HFF-Myc (cell line): ENCODE data around the gene ITM2C.

Source experiments
- DNase-seq: peaks from one replicate; pipeline ENCODE4 v3.0.0-alpha.2; 2011; ENCODE audit warnings: low read depth; ENCODE audit errors: extremely low read depth
- H3K4me3 ChIP-seq: replicated peaks from 2 replicates; pipeline ENCODE4 v1.5.1; 2011; ENCODE audit warnings: low read depth, mild to moderate bottlenecking, control low read depth, low read length
- TF ChIP-seq, protein P1 (sequence below): IDR thresholded peaks from 2 replicates; pipeline ENCODE4 v1.5.1; 2012; ENCODE audit warnings: mild to moderate bottlenecking, low read depth, low read length, control low read depth; ENCODE audit errors: missing control alignments

The ITM2C gene

DNA sequence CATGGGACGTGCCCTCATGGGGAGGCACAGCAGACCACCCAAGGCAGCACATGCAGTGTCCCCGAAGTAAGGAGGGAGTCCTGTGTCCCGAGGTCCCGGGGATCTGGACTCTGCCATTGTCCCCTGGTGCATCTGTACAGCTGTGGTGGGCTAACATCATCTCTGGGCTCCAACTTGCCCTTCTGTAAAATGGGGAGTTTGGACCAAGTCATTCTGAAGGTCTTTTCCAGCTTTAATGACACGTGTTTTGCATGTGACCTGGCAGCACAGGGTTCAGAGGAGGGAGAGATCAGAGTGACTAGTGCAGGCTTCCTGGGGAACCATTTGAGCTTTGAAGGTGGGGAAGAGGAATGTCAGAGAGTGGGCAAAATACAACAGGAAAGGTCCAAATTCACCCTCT is 21.5 kb downstream of the ITM2C start:
- no peak for DNase-seq
- TF ChIP-seq, protein P1, sequence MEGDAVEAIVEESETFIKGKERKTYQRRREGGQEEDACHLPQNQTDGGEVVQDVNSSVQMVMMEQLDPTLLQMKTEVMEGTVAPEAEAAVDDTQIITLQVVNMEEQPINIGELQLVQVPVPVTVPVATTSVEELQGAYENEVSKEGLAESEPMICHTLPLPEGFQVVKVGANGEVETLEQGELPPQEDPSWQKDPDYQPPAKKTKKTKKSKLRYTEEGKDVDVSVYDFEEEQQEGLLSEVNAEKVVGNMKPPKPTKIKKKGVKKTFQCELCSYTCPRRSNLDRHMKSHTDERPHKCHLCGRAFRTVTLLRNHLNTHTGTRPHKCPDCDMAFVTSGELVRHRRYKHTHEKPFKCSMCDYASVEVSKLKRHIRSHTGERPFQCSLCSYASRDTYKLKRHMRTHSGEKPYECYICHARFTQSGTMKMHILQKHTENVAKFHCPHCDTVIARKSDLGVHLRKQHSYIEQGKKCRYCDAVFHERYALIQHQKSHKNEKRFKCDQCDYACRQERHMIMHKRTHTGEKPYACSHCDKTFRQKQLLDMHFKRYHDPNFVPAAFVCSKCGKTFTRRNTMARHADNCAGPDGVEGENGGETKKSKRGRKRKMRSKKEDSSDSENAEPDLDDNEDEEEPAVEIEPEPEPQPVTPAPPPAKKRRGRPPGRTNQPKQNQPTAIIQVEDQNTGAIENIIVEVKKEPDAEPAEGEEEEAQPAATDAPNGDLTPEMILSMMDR: no peak
- H3K4me3 ChIP-seq: no peak overlapping the region

DNA sequence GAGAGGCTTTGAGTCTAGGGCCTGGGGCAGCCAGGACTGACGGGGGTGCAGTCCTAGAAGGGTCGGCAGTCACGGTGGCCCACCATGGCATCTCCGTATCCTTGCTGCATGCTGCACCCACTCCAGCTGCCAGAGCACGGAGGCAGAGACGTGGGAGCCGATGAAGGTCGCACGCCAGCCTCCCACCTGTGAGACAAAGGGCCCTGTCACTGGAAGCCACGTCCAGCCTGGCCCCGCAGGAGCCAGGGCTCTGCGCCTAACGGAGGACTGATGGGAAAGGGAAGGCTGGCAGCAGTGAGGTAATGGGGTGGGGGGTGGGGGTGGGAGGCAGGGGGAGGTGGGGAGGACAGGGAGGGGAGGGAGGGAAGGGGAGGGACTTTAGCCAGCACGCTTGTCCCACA is 21.9 kb downstream of the ITM2C start:
- no peak for DNase-seq
- H3K4me3 ChIP-seq: no peak overlapping the region
- TF ChIP-seq, protein P1: no peak

DNA sequence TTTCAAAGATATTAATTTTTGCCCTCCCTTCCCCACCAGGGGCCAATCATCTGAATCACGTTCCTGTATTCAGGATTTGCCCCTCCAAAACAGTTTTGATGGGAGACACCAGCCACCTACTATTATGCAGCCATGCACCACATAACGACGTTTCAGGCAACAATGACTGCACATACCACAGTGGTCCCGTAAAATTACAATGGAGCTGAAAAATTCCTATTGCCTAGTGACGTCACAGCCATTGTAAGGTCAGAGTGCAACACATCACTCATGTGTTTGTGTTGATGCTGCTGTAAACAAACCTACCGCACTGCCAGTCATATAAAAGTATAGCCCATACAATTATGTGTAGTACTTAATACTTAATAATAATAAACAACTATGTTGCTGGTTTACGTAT is 22.6 kb downstream of the ITM2C start:
- no peak overlapping the region for H3K4me3 ChIP-seq
- TF ChIP-seq, protein P1: no peak
- DNase-seq: no peak

DNA sequence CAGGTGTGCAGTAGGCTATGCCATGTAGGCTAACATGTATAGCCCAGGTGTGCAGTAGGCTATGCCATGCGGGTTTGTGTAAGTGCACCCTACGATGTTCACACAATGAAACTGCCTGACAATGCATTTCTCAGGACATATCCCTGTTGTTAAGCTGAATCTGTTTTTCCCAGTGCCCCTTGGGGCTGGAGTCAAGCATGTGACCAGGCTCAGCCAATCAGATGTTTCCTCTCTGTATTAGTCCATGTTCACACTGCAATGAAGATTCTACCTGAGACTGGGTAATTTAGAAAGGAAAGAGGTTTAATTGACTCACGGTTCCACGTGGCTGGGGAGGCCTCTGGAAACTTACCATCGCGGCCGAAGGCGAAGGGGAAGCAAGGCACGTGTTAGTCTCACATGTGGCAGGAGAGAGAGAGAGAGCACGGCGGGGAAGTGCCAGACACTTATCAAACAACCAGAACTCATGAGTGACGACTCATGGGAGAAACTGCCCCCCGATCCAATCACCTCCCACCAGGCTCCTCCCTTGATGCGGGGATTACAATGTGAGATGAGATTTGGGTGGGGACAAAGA is 24.2 kb downstream of the ITM2C start:
- TF ChIP-seq, protein P1: no peak
- DNase-seq: no peak

DNA sequence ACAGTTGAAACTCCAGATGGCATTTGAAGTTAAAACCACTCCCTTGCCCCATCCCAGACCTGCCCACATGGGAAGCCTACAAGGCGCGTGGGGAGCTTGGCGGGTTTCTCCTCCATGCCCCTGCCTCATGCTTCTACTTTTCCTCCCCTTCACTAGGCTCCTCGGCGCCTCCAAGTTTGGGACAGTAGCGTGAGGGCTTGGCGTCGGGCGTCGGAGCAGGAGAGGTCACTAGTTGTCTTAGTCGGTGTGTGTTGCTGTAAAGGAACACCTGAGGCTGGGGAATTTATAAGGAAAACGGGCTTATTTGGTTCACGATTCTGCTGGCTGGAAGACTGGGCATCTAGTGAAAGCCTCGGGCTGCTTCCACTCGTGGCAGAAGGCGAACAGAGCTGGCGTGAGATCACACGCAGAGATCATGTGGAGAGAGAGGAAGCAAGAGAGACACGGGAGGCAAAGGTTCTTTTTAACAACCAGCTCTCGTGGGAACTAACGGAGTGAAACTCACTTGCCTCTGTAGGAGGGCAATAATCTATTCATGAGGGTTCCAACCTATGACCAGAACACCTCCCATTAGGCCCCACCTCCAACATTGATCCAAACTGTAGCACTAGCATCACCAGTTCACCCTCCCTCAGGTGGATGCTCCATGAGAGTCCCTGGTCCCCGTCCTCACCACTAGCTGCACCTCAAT is 25.3 kb downstream of the ITM2C start:
- TF ChIP-seq, protein P1: no peak
- H3K4me3 ChIP-seq: no peak overlapping the region
- no peak for DNase-seq

More for the DNA sequence above, 24.2 kb downstream of the ITM2C start:
- no peak overlapping the region for H3K4me3 ChIP-seq

DNA sequence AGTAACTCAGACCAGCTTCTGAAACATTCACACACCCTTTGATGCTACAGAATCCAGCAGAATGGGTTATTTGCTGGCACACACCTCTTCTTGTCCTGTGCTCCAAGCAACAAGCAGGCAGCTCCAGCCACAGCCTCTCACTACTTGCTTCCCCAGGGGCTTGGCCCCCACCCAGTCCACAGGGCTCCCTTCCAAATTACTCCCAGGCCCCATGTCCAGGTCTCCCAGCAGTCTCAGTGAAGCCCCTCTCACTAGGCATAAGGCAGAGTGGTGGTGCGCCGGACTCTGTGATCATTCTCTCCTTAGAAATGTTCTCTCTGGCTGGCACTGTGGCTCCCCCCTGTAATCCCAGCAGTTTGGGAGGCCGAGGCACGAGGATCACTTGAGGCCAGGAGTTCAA is 25.9 kb downstream of the ITM2C start:
- no peak overlapping the region for H3K4me3 ChIP-seq
- DNase-seq: no peak
- TF ChIP-seq, protein P1: no peak
